HG02852 (cell line): ENCODE measurements around the gene ADIPOR1.
"Not testable (repeated sequence)": the region's sequence is repeated elsewhere in the genome, so short reads cannot be mapped to it uniquely, and the experiment has no call there.

Experiments
- ATAC-seq: cut with Tn5 transposase; IDR thresholded peaks from one replicate; pipeline ENCODE4 v1.9.1; 2021; ENCODE audit warnings: mild to moderate bottlenecking, moderate library complexity; ENCODE audit not compliant: unreplicated experiment

ADIPOR1 gene, protein sequence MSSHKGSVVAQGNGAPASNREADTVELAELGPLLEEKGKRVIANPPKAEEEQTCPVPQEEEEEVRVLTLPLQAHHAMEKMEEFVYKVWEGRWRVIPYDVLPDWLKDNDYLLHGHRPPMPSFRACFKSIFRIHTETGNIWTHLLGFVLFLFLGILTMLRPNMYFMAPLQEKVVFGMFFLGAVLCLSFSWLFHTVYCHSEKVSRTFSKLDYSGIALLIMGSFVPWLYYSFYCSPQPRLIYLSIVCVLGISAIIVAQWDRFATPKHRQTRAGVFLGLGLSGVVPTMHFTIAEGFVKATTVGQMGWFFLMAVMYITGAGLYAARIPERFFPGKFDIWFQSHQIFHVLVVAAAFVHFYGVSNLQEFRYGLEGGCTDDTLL

DNA sequence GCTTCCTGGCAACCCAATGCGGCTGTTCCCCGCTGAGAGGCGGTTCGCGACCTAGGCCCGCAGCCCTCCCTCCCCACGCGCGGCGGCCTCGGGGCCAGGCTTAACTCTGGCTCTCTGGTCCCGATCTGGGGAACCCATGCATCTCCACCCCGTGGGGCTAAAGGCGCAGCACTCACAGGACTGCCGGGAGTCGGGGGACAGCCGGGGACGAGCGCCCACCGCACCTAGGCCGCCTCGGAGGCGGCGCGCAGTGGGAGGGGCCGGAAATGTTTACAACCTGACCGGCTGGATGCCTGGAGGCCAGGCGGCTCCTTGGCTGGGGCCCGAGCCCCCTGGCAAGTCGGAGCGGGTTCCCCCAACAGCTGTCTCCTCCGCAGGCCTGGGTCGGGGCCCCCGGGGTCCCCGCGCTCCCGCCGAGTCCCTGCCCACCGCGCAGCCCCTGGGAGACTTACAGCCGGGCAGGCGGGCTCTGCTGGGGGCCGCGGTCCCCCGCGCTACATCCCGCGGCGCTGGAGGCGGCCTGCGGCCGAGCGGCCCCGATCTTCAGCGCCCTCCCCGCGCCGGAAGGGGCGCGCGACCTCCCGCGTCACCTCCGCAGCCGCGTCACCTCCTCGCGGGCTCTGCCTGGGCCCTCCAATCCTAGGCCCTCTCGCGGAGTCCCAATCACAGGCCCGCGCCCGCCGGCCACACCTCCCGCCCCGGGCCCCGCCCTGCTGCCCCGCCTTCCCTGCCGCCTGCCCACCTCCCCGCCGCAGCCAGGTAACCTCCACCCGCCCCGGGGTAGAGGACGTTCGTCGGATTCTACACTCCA is at the start of gene ADIPOR1:
TSS of gene ADIPOR1 (minus strand) at position 580 of the 811 bp plus-strand sequence. CDS start 7,242 bp downstream, outside the sequence.
- peak; percentile 98 for ATAC-seq

DNA sequence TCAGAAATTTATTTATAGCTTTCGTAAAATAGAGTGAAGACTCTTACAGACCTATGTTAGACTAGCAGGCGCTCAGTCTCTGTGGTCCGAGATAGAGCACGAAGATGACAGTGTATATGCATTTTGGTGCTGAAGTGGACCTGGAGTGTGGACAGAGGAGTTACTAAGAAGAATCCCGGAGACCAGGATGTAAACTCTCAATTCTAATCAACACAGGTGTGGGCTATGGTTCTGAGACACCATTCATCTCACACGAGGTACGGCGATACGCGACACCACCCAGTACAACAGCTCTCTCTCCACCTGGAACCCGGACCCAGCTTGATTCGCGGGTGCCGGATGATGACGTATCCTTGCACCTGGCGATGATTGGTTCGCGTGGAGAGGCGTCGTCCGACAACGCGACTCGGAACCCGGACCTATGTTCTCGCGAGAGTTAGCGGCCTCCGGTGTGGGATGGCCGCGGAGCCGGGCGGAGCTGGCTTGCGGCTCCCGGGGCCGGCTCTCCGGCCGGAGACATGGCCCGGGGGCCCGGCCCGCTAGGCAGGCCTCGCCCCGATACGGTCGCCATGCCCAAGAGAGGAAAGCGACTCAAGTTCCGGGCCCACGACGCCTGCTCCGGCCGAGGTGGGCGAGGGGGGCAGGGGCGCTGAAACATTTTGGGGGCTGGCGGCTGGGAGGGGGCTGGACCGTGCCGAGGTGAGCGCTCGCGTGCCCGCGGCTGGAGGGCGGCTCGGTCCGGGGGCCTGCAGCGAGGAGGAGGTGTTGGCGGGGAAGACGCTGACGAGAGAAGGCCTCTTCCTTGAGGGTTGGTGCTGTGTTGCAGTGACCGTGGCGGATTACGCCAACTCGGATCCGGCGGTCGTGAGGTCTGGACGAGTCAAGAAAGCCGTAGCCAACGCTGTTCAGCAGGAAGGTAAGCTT is 49.1 kb upstream of the ADIPOR1 start, which contains the start of gene TMEM183A:
TSS of gene TMEM183A (plus strand) at position 427 of the 924 bp plus-strand sequence. CDS start at position 519, 92 bp downstream.
- ATAC-seq: peak; percentile 89

DNA sequence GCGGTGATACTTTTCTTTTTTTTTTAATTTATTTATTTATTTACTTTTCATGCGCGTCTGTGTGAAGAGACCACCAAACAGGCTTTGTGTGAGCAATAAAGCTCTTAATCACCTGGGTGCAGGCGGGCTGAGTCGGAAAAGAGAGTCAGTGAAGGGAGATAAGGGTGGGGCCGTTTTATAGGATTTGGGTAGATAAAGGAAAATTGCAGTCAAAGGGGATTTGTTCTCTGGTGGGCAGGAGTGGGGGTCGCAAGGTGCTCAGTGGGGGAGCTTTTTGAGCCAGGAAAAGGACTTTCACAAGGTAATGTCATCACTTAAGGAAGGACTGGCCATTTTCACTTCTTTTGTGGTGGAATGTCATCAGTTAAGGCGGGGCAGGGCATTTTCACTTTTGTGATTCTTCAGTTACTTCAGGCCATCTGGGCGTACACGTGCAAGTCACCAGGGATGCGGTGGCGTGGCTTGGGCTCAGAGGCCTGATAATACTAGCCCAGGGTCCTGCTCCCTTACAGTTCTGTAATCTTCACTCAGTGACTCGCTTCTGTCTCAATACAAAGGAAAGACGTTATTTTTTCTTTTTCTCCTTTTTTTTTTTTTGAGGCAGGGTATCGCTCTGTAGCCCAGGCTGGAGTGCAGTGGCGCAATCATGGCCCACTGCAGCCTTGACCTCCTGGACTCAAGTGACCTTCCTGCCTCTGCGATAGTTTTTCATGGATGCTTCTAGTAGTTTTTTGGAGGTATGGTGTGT is 47.5 kb upstream of the ADIPOR1 start:
- not testable (repeated sequence) for ATAC-seq

DNA sequence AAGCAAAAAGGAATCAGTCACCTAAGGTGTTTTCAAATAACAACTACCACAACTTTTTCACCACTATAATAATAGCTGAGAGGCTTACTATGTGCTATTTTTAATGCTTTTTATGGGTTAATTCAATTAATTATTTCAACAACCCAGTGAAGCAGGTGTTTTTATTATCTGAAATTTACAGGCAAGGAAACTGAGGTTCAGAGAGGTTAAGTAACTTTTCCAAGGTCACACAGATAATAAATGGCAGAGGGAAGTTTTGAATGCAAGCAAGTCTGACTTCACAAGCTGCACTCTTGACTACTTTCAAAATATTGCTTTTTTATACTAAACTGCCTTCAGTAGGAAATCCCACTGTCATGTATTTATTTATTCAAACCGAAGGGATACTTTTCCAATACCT is 44.8 kb upstream of the ADIPOR1 start:
- no peak for ATAC-seq

DNA sequence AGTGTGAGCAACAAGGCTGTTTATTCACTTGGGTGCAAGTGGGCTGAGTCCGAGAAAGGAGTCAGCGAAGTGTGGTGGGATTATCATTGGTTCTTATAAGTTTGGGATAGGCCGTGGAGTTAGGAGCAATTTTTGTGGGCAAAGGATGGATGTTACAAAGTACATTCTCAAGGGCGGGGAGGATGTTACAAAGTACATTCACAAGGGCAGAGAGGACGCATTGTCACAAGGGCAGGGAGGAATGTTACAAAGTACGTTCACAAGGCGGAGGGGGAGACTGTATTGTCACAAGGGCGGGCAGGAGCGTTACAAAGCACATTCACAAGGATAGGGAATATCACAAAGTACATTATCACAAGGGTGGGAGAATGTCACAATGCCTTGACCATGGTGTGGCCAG is 43.9 kb upstream of the ADIPOR1 start:
- ATAC-seq: no peak

DNA sequence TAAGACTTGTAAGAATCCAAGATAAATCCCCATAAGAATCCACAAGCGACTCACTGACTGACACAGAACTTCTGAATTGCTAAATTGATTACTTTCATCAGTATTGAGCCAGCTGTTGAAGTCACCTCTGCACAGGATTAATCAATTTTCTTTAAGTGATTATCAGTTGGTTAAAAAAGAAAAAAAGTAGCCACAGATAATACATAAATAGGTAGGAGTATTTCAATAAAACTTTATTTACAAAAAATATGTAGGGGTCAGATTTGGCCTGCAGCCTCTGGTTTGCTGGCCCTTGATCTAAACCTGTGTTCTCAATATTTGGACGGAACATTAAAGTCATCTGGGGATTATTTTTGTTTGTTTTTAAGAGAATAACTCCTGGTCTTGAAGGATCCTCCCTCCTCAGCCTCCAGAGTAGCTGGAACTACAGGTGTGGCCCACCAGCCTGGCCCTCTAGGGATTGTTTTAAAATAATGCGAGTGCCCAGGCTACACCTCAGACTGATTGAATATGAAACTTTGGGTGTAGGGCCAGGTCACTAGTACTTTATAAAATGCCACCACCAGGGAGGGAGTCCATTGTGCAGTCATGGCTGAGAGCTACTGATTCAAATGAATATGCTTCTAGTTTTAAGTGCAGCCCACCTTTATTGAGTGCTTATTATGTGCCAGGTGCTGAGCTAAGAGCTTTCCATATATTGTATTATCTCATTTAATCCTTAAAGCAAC is 42.3 kb upstream of the ADIPOR1 start:
- no peak for ATAC-seq

DNA sequence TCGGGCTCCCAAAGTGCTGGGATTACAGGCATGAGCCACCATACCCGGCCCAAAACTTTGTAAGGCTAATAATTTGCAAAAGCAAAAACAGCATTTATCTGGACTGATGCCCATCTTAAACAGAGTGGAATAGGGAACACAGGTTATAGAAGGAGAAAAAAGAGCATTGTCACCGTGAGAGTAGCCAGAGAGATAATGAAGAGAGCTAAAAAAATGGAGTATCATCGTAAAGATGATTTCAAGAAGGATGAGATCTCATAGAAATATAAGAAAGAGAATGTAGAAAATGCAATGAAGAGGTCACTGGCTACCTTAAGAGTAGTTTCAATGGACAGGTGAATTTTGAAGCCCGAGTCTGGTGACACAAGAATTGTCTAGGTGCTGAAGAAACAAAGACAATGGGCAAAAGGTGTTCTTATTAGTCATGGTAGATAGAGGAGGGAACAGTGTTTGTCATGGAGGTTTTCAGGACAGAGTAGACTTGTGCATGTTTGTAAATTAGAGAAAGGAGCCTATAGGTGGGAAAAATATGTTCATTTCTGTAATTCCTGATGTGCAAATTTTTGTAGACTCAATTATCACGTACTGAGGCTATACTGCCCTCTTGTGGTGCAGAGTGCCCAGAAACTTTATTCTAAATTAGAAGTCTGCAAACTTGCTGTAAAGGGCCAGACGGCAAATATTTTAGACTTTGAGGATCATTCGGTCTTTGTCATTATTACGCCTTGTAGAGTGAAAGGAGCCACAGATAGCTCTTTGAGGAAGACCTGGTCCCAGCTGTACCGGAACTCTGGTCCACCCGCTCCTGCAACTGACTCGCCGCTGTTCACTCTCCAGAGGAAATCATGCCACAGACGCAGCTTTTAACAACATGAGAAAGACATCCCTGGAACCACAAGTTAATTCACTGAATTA is 41.0 kb upstream of the ADIPOR1 start:
- ATAC-seq: no peak

DNA sequence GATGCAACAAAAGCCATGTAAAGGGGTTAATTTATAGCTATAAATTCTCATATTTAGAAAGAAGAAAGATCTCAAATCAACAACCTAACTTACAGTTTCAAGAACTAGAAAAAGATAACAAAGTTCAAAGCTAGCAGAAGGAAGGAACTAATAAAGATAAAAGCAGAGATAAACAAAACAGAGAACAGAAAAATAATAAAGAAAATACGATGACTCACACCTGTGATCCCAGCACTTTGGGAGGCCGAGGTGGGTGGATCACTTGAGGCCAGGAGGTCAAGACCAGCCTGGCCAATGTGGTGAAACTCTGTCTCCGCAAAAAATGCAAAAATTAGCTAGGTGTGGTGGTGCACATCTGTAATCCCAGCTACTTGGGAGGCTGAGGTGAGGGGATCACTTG is 36.6 kb upstream of the ADIPOR1 start:
- no peak for ATAC-seq

DNA sequence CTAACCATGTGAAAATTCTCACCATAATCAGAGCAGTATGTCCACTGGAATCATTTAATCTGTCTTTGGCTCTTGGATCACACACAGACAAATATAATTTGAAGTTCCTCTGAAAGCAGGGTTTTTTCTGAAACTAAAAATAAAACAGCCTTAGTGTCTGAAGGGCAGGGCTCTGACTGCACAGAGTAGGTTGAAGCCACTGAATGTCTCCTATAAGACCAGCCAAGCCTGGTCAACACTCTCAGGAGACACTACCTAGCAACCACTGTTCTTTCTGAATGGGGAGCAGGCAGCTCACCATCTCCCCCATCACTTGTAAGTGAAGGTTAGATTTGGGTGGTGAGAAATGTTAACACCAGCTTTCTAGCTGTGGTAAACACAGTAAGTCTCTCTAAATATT is 33.0 kb upstream of the ADIPOR1 start:
- no peak for ATAC-seq

DNA sequence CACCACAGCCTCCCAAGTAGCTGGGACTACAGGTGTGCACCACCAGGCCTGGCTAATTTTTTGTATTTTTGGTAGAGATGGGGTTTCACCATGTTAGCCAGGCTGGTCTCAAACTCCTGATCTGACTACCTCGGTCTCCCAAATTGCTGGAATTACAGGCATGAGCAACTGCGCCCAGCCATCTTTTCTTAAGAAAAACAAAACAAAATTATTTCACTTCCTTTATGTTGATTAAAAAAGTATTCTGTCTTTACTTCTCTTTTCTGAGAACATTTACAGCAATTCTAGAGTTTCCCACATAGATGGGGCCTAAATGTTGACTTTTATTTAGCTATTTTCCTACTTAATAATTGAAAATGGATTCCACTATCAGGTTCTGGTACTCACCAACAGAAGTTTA is 31.8 kb upstream of the ADIPOR1 start:
- ATAC-seq: no peak

DNA sequence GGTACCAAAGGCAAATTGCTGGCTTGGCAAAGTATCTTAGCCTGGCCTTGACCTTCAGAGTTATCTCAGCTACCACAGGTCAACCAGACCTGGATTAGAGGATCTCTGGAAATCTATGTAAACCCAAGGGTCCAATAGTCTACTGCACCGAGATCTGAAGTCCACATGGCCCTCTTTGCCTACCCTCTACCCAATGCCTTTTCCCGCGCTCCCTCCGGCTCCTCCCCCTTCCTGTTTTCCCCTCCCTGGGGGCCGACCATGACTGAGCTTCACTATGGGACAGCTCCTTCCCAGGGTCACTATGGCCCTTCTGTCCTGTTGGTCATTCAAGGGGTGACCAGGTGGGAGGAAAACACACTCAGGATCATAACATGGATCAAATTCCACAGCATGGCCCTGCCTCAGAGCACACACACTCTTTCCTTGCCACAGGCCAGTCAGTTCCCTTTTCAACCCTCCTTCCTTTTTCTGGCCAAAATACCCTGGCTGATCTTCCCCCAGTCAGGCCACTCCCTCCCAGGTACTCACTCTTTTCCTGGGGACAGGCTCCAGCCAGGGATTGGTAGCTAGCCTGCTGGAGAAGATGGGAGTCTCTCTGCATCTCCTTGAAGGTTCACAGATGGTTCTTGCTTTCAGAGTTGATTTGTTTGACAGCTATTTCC is 29.9 kb upstream of the ADIPOR1 start:
- ATAC-seq: no peak

DNA sequence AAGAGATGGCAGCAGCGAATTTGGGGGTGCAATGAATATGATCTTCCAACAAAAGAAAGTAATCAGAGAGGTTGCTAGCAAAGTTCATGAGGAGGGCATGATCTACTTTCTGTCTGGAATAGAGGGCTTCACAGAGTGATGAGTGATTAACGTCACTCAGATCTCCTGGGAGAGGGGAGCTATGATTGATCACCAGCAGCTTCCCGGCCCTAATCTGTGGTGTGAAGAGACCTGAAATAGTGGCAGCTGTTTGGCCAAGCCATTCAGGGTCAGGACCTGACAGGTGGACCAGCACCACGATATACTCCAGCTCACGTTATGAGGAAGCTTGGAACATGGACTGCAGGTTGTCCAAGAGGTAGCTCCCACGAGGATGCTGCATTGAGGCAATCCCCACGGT is 29.1 kb upstream of the ADIPOR1 start:
- no peak for ATAC-seq

DNA sequence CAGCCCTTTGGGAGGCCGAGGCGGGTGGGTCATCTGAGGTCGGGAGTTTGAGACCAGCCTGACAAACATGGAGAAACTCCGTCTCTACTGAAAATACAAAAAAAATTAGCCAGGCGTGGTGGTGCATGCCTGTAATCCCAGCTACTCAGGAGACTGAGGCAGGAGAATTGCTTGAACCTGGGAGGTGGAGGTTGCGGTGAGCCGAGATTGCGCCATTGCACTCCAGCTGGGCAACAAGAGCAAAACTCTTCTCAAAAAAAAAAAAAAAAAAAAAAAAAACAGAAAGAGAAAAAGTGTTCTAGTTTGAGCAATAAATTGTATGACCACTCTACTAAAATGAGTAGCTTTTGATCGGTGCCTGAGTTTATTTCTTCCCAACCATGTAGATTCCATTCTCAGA is 28.0 kb upstream of the ADIPOR1 start:
- ATAC-seq: not testable (repeated sequence)

DNA sequence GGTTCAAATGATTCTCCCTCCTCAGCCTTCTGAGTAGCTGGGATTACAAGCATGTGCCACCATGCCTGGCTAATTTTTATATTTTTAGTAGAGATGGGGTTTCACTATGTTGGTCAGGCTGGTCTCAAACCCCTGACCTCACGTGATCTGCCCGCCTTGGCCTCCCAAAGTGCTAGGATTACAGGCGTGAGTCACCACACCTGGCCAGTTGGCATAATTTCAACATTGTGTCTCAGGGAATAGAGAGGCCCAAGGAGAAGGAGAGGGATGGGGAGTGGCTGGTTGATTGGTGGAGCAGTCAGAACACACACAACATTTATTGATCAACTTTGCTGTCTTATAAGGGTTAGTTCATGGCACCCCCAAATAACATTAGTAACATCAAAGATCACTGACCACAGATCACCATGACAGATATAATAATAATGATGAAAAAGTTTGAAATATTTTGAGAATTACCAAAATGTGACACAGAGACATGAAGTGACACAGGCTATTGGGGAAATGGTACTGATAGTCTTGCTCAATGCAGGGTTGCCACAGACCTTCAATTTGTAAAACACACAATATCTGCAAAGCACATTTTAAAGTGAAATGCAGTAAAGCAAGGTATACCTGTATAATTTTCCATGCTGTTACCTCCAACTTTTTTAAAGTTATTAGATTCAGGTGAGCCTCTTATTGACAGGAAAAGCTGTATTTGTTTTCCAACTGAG is 24.8 kb upstream of the ADIPOR1 start:
- ATAC-seq: no peak

DNA sequence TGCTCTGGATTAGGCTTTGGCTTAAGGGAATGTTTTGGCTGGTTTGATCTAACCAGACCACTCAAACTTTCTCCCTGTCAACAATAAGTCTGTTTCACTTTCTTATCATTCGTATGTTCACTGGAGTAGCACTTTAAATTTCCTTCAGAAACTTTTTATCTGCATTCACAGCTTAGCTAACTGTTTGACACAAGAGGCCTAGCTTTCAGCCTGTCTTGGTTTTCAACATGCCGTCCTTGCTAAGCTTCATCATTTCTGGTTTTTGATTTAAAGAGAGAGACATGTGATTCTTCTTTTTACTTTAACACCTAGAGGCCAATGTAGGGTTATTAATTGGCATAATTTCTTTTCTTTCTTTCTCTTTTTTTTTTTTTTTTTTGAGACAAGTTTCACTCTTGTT is 23.8 kb upstream of the ADIPOR1 start:
- ATAC-seq: no peak

DNA sequence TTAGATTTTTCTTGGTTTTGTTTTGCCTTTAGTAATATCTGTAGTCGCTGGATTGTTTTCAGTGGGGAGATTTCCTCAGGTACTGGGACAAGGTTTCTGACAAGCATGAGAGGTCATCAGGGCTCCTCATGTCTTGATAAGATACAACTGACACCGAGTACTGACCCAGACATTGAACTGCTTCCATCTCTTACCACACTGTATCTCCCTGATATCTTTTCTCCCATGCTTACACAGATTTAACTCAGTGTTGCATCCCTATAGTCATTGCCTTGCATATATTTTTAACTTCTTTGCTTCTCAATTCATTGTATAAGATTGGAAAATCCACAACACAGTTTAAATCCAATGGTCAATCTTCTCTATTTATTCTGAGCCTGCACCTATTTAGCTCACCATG is 21.3 kb upstream of the ADIPOR1 start:
- no peak for ATAC-seq

DNA sequence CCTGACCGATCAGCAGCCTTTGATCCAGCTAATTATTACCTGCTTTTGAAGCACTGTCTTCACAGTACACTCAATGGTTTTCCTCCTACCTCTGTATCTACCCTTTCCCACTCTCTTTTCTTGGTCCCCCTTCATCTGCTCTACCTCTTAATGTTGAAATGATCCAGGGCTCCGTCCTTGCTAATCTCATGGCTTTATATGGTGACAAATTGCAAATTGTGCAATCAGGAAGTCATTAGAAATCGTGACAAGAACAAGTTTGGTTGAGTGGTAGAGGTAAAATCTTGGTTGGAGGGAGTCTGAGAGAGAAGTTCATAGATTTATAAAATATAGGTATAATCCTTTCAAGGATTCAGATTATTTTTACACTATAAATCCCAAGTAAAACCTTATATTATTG is 18.5 kb upstream of the ADIPOR1 start:
- ATAC-seq: no peak
